ENCODE data around the gene PRRC1.

DNA sequence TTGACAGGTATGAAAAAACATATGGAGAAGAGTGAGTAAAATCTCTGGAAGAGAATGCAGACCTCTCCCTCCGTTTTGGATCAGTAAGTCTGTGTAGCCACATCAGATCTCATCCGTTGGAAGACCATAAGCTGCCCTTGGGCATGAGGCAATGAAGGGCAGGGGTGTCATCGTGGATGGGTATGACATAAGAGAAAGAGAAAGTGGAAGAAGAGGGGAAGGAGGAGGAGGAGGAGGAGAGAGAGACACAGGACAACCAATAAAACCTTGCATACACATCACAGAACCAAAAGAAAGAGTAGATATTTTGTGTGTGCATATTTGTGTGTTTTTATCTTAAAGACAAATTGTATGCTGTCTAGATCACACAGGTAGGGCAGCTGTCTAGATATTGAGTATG lies 50.7 kb downstream of the PRRC1 start:
- TF ChIP-seq CTCF (IDR thresholded peaks at IDR 0.05) (no peak), POLR2A (IDR thresholded peaks at IDR 0.05) (no peak)
